BJ (cell line): ENCODE data around the gene UBE2L3. TPM values are rescaled to one million over a fixed set of nuclear protein-coding genes. Genes with fewer than 3 reads are reported as not detected.
"Not testable (repeated sequence)": the region's sequence is repeated elsewhere in the genome, so short reads cannot be mapped to it uniquely, and the experiment has no call there.

Experiments used
- CTCF ChIA-PET: fragments of 350-600 bp; formaldehyde crosslinking; extraction: SDS; loops from one replicate; lab custom pipeline; 2021; ENCODE audit warnings: antibody characterized with exemption, inconsistent platforms; lab: Yijun Ruan, JAX
- POLR2A ChIA-PET: fragments of 300-600 bp; sonication (Branson Sonifier 250); formaldehyde crosslinking; extraction: SDS; loops from one replicate; lab custom pipeline; 2021; ENCODE audit warnings: antibody characterized with exemption; lab: Charles Lee
- DNase-seq: peaks from one replicate; pipeline ENCODE4 v3.0.0-alpha.2; 2011; ENCODE audit warnings: low read depth
- H3K27me3 ChIP-seq: 2 replicates; pipeline ENCODE4 v1.6.0; 2011; ENCODE audit warnings: low read length; ENCODE audit not compliant: control insufficient read depth, insufficient read depth
- H3K36me3 ChIP-seq: 2 replicates; pipeline ENCODE4 v1.5.1; 2011; ENCODE audit warnings: low read length; ENCODE audit not compliant: control insufficient read depth, insufficient read depth
- H3K4me3 ChIP-seq: 2 replicates; pipeline ENCODE4 v1.5.1; 2011; ENCODE audit warnings: low read depth, mild to moderate bottlenecking, control low read depth, low read length
- polyA minus RNA-seq: library from RNA; depleted of rRNA, polyadenylated mRNA; stranded (reverse); fragments of >200 nt; gene quantifications from 2 replicates; pipeline ENCODE4 v1.2.3, GENCODE V29; 2011; rRNA and poly(A)+ RNA removed
- polyA plus RNA-seq: library from polyadenylated mRNA; depleted of rRNA; stranded (reverse); fragments of >200 nt; gene quantifications from 2 replicates; pipeline ENCODE4 v1.2.3, GENCODE V29; 2011; rRNA removed
- TF ChIP-seq, protein P1 (sequence below): IDR thresholded peaks from 2 replicates; pipeline ENCODE4 v1.5.1; 2011; ENCODE audit warnings: low read depth, mild to moderate bottlenecking, control low read depth, inconsistent platforms, low read length, moderate library complexity; ENCODE audit not compliant: insufficient read depth

UBE2L3 gene
- polyA plus RNA-seq, result 47.3 and 61.9 TPM in 2 replicates
- 26.8 and 37.3 TPM in 2 replicates for polyA minus RNA-seq

DNA sequence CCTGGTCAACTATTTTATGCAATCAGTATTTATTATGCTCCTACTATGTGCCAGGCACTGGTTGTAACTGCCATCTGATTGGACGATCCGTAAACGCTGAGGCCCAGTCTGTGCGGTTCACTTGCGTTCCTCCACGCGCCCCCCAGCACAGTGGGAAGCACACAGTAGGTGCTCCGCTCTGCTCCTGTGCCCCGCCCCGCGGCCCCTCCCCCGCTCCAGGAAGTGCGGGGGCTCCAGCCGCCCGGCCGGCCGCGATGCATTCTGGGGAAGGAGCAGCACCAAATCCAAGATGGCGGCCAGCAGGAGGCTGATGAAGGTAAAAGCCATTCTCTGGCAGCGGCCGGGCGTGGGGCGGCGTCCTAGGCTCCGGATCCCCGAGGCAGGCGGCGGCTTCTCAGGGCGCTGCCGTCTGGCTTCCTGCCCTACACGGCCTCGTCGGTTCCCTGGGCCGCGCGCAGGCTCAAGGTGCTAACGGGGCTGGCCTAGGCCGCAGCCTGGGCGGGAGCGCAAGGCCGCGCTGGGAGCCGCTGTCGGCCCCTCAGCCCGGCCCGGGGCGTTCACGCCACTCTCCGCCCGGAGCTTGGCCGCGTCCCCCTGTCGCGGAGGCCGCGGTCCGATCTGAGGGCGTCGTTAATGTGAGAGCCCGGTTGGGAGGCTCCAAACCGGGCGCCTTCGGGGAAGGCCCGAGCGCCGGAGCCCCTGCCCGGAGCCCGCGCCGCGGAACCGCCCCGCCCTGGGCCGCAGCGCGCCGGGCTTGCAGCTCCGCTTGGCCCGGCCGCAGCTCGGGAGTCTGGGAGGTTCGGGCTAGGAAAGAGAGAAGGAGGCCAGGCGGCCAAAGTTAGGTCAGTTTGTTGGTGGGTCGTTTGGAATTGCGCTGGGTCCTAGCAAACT lies at the start of gene UBE2L3:
Gene UBE2L3 (plus strand): TSS at position 259 of the 891 bp plus-strand sequence. CDS start 31 bp downstream, at position 290.
- TF ChIP-seq, protein P1, sequence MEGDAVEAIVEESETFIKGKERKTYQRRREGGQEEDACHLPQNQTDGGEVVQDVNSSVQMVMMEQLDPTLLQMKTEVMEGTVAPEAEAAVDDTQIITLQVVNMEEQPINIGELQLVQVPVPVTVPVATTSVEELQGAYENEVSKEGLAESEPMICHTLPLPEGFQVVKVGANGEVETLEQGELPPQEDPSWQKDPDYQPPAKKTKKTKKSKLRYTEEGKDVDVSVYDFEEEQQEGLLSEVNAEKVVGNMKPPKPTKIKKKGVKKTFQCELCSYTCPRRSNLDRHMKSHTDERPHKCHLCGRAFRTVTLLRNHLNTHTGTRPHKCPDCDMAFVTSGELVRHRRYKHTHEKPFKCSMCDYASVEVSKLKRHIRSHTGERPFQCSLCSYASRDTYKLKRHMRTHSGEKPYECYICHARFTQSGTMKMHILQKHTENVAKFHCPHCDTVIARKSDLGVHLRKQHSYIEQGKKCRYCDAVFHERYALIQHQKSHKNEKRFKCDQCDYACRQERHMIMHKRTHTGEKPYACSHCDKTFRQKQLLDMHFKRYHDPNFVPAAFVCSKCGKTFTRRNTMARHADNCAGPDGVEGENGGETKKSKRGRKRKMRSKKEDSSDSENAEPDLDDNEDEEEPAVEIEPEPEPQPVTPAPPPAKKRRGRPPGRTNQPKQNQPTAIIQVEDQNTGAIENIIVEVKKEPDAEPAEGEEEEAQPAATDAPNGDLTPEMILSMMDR, result no peak
- H3K27me3 ChIP-seq, result no peaks in the 10 kb centered on the region
- peak within 1 kb of the TSS; percentile 46 for H3K4me3 ChIP-seq
- ChIA-PET CTCF (interaction anchor here (1.8 to 2.3 kb wide), 2 partner anchors 20 to 74 kb away, joined by 6 to 7 read pairs; partner anchors contain the start of gene SDF2L1), POLR2A (interaction anchor here (0.6 kb wide), 1 partner anchor 57 kb away, joined by 3 read pairs; no protein-coding TSS in a partner anchor)
- H3K36me3 ChIP-seq, result no peaks in the 10 kb centered on the region
- peak; percentile 19 for DNase-seq

DNA sequence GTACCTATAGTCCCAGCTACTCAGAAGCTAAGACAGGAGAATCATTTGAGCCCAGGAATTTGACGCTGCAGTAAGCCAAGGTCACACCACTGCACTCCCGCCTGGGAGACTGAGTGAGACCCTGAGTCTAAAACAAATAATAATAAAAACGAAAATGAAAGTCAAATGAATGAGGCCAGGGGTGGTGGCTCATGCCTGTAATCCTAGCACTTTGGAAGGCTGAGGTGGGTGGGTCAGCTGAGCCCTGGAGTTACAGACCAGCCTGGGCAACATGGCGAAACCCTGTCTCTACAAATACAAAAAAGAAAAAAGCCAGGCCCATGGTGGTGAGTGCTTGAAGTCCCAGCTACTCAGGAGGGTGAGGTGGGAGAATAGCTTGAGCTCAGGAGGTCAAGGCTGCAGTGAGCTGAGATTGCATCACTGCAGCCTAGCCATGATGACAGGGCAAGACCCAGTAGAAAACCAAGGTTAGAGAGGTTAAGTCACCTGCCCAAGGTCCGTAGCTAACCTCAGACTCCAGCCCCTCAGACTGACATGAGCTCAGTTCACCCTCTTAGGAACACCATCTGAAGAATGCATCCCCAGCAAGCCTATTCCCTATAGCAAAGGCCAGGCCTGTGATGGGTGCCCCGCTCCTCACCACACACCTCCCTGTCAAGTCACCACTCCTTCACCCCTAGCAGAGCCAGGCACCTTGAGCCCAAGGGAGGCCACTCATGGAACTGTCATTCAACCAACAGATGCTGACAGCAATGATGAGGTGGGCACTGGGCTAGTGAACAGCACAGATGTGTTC lies 40.6 kb upstream of the UBE2L3 start:
- CTCF ChIA-PET, H3K27me3 ChIP-seq, POLR2A ChIA-PET, H3K4me3 ChIP-seq, H3K36me3 ChIP-seq, DNase-seq: not testable (repeated sequence)

DNA sequence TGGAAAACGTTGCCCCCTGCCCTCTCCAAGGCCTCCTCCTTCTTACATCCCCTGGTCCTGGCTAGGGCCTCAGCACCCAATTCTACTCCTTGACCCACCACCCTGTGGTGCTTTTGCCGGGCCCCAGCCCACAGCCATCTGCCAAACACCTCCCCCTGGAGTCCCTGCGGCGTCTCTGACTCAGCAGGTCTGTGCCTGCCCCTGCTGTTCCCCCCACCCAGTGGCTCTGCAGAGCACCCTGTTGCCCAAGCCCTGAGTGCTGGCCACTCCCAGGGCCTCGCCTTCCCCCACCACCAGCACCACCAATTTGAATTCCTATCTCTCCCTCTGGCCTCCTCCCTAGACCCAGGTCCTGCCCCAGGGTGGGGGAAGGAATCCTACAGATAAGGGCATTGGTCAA lies 36.0 kb upstream of the UBE2L3 start:
- CTCF ChIA-PET, POLR2A ChIA-PET, H3K36me3 ChIP-seq, H3K27me3 ChIP-seq, H3K4me3 ChIP-seq, DNase-seq: not testable (repeated sequence)

GRCh38 chr22:21532863-21533648 lies 34.5 kb upstream of the UBE2L3 start:
- not testable (repeated sequence) for DNase-seq

DNA sequence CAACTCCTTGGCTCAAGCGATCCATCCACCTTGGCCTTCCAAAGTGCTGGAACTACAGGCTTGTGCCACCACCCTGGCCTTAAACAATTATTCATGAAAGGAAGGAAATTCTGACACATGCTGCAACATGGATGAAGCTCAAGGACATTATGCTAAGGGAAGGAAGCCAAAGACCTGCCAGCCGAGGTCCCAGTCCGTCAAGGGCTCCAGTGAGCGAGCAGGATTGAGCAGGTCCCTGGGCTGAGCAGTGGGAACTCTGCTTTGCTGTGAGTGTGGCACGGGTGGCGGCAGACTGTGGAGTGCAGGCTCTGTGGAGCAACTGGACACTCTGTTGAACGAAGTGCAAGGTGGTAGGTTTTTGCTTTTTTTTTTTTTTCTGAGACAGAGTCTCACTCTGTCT lies 27.7 kb upstream of the UBE2L3 start:
- CTCF ChIA-PET, H3K27me3 ChIP-seq, H3K36me3 ChIP-seq, POLR2A ChIA-PET, DNase-seq, H3K4me3 ChIP-seq: not testable (repeated sequence)

More at GRCh38 chr22:21532863-21533648, 34.5 kb upstream of the UBE2L3 start:
- CTCF ChIA-PET, H3K27me3 ChIP-seq, H3K36me3 ChIP-seq, H3K4me3 ChIP-seq, POLR2A ChIA-PET: not testable (repeated sequence)

DNA sequence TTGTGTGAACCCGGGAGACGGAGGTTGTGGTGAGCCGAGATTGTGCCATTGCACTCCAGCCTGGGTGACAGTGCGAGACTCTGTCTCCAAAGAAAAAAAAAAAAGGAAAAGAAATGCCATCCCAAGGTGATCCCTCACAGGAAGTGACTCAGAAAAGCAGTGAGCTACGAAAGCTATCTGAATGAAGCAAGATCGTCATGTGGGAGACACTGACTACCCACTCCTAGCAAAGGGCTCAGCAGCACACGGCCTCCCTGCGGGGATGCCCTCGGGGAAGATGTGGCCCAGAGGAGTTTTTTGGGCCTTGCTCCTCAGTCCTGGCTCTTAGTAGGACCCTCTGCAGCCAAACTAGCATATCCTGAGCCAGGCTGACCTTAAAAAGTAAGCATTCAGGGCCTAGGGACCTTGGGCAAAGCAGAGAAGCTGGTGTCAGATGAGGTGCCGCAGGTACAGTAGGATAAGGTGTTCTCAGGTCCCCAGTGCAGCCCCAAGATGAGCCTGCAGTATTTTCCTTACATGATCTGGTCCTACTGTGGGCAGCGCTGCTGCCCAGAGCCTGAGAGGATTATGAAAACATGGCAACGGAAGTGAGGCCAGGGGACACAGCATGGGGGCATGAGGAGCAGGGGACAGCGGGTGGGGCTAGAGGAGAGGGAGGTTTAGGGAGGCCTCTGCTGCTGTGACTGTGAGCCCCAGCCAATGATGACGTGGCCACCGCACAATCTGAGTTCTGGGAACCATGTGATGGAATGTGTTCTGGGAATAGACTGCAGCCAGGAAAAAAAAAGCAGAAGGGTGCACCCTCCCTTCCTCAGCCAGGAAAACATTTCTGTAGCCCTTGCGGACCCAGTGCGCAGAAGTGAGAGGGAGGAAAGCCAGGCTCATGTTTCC lies 22.8 kb upstream of the UBE2L3 start:
- CTCF ChIA-PET, H3K36me3 ChIP-seq, POLR2A ChIA-PET, DNase-seq, H3K27me3 ChIP-seq, H3K4me3 ChIP-seq: not testable (repeated sequence)

DNA sequence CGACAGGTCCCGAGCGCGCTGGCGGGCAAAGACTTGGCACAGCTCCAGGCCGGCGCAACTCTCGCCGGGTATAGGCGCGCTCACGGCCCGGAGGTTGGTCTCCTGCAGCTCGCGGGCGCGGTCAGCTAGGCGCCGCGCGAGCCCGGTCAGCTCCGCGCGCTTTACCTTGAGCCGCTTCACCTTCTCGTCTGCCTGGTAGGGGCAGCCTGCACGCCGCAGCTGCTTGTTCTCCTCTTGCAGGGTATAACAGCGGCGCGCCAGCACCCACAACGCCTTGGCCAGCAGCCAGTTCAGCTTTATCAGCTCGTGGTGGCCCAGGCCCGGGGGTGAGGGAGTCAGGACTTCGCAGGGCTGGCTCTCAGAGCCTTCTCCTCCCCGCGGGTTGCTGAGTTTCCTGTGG lies 18.0 kb upstream of the UBE2L3 start:
- H3K4me3 ChIP-seq, DNase-seq, H3K36me3 ChIP-seq, CTCF ChIA-PET, H3K27me3 ChIP-seq, POLR2A ChIA-PET: not testable (repeated sequence)

GRCh38 chr22:21550008-21550677 lies 17.4 kb upstream of the UBE2L3 start:
- H3K27me3 ChIP-seq, H3K36me3 ChIP-seq, H3K4me3 ChIP-seq, POLR2A ChIA-PET, CTCF ChIA-PET, DNase-seq: not testable (repeated sequence)

- CTCF ChIA-PET, H3K27me3 ChIP-seq, POLR2A ChIA-PET, H3K36me3 ChIP-seq, H3K4me3 ChIP-seq, DNase-seq: not testable (repeated sequence)
These were observed 16.9 kb upstream of the UBE2L3 start for GRCh38 chr22:21550678-21551047.

DNA sequence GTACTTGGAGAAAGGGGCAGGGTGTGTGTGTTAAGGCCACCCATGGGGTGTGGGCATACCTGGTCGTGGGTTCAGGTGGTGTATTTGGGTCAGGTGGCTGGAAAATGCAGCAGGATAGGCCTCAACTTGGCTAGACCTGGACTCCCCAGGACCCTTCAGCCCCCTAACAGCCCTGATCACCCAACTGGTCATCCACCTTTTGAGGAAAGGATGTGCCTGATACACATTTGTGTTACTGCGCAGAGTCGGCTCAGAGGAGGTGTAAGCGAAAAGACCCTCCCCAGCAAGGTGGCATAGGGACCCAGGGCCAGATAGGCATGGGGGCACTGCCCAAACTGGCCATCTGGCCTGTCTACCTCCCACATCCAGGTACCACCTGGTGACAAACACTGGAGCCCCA lies 16.2 kb upstream of the UBE2L3 start, which contains the start of gene RIMBP3C:
Gene RIMBP3C (minus strand): TSS at position 101 of the 400 bp plus-strand sequence. CDS start 485 bp downstream, outside the sequence.
- H3K36me3 ChIP-seq, H3K27me3 ChIP-seq, POLR2A ChIA-PET, DNase-seq, H3K4me3 ChIP-seq, CTCF ChIA-PET: not testable (repeated sequence)
